Activated T-cell treated with anti-CD3 and anti-CD28 coated beads for 48 hours (primary cell): Measurements from ENCODE around the gene ATRN.
"Not testable (repeated sequence)": the region's sequence is repeated elsewhere in the genome, so short reads cannot be mapped to it uniquely, and the experiment has no call there.

Experiments
- DNase-seq: peaks from one replicate; pipeline ENCODE4 v3.0.0-alpha.2; 2020; ENCODE audit warnings: low read depth

Gene ATRN

GRCh38 chr20:3470627-3471396, at the start of gene ATRN:
ATRN (plus strand) TSS chr20:3471018; CDS start chr20:3471108, 90 bp downstream.
- peak; percentile 95 for DNase-seq

- DNase-seq: no peak
Observed at GRCh38 chr20:3421985-3422384, 48.8 kb upstream of the ATRN start.

- DNase-seq: no peak
Observed at GRCh38 chr20:3423126-3423525, 47.7 kb upstream of the ATRN start.

- not testable (repeated sequence) for DNase-seq
Observed at GRCh38 chr20:3426766-3427165, 44.1 kb upstream of the ATRN start.

GRCh38 chr20:3430376-3431069, 40.3 kb upstream of the ATRN start:
- no peak for DNase-seq

- DNase-seq: no peak
Observed at GRCh38 chr20:3431109-3431508, 39.7 kb upstream of the ATRN start.

- no peak for DNase-seq
Observed at GRCh38 chr20:3432844-3433243, 38.0 kb upstream of the ATRN start.

GRCh38 chr20:3433744-3434143, 37.1 kb upstream of the ATRN start:
- no peak for DNase-seq

- no peak for DNase-seq
Observed at GRCh38 chr20:3434232-3434631, 36.6 kb upstream of the ATRN start.

GRCh38 chr20:3436864-3437574, 33.8 kb upstream of the ATRN start:
- DNase-seq: no peak

- no peak for DNase-seq
Observed at GRCh38 chr20:3446779-3447178, 24.0 kb upstream of the ATRN start.

GRCh38 chr20:3447321-3447720, 23.5 kb upstream of the ATRN start:
- no peak for DNase-seq

GRCh38 chr20:3449319-3449718, 21.5 kb upstream of the ATRN start:
- no peak for DNase-seq

GRCh38 chr20:3452136-3452535, 18.7 kb upstream of the ATRN start:
- no peak for DNase-seq

GRCh38 chr20:3452690-3453089, 18.1 kb upstream of the ATRN start:
- no peak for DNase-seq

- no peak for DNase-seq
Observed at GRCh38 chr20:3454831-3455230, 16.0 kb upstream of the ATRN start.

GRCh38 chr20:3456648-3457047, 14.2 kb upstream of the ATRN start:
- no peak for DNase-seq

- no peak for DNase-seq
Observed at GRCh38 chr20:3459881-3460307, 10.9 kb upstream of the ATRN start.

- DNase-seq: no peak
Observed at GRCh38 chr20:3461211-3461771, 9.5 kb upstream of the ATRN start.

- no peak for DNase-seq
Observed at GRCh38 chr20:3461911-3462677, 8.7 kb upstream of the ATRN start.

- DNase-seq: no peak
Observed at GRCh38 chr20:3464166-3464565, 6.7 kb upstream of the ATRN start.

- DNase-seq: no peak
Observed at GRCh38 chr20:3465301-3465700, 5.5 kb upstream of the ATRN start.
